ENCODE data around the gene HIPK4.

The HIPK4 gene

GRCh38 chr19:40389404-40390083 is 437 bp downstream of the HIPK4 start:
- H4K20me1 ChIP-seq: peaks cover 0 to 3% (median 0%) of the 10 kb centered on the region in 11 experiments; a peak in 1 of 22 replicates
- TF ChIP-seq Cebpa-rat (IDR thresholded peaks at IDR 0.05): no peak
- no peak overlapping the region for H3K27ac ChIP-seq
- H3K36me3 ChIP-seq: no peaks in the 10 kb centered on the region
- H3K4me1 ChIP-seq: peaks cover 0 to 16% (median 4%) of the 10 kb centered on the region in 10 experiments; a peak in 7 of 20 replicates
- no peaks in the 10 kb centered on the region for H3K9me3 ChIP-seq (replicated peaks in 1 of 11)
- no peak overlapping the region for H3K4me3 ChIP-seq
- no peaks in the 10 kb centered on the region for H3K27me3 ChIP-seq
- no peak overlapping the region for H3K9ac ChIP-seq
- no peak overlapping the region for H3K4me2 ChIP-seq

GRCh38 chr19:40388481-40388880 is 1.5 kb downstream of the HIPK4 start:
- Histone ChIP-seq H3K4me2 (no peak overlapping the region), H3K4me3 (no peak overlapping the region), H3K9me3 (replicated peaks in 1 of 11) (no peaks in the 10 kb centered on the region), H3K4me1 (peaks cover 0 to 16% (median 4%) of the 10 kb centered on the region in 10 experiments; a peak in 7 of 20 replicates), H3K36me3 (no peaks in the 10 kb centered on the region), H3K27me3 (no peaks in the 10 kb centered on the region), H4K20me1 (no peaks in the 10 kb centered on the region), H3K27ac (no peak overlapping the region), H3K9ac (no peak overlapping the region)
- TF ChIP-seq Cebpa-rat (IDR thresholded peaks at IDR 0.05): no peak

- Histone ChIP-seq H3K27me3 (no peaks in the 10 kb centered on the region), H3K27ac (no peak overlapping the region), H3K36me3 (no peaks in the 10 kb centered on the region), H3K9ac (no peak overlapping the region), H3K4me3 (no peak overlapping the region), H4K20me1 (no peaks in the 10 kb centered on the region), H3K4me1 (peaks cover 0 to 10% (median 2%) of the 10 kb centered on the region in 10 experiments; a peak in 7 of 20 replicates), H3K4me2 (no peak overlapping the region), H3K9me3 (replicated peaks in 1 of 11) (no peaks in the 10 kb centered on the region)
- no peak for TF ChIP-seq Cebpa-rat (IDR thresholded peaks at IDR 0.05)
Measured at GRCh38 chr19:40387155-40387554, 2.8 kb downstream of the HIPK4 start.

GRCh38 chr19:40383668-40384248 is 6.2 kb downstream of the HIPK4 start:
- Histone ChIP-seq H3K9ac (no peak overlapping the region), H3K27ac (no peak overlapping the region), H4K20me1 (peaks cover 0 to 21% (median 0%) of the 10 kb centered on the region in 11 experiments; a peak in 5 of 22 replicates), H3K9me3 (replicated peaks in 1 of 11) (no peaks in the 10 kb centered on the region), H3K4me1 (peaks cover 0 to 8% (median 0%) of the 10 kb centered on the region in 10 experiments; a peak in 3 of 20 replicates), H3K27me3 (no peaks in the 10 kb centered on the region), H3K4me3 (no peak overlapping the region), H3K36me3 (peaks cover 0 to 24% (median 0%) of the 10 kb centered on the region in 11 experiments; a peak in 6 of 22 replicates), H3K4me2 (no peak overlapping the region)
- TF ChIP-seq Cebpa-rat (IDR thresholded peaks at IDR 0.05): no peak

DNA sequence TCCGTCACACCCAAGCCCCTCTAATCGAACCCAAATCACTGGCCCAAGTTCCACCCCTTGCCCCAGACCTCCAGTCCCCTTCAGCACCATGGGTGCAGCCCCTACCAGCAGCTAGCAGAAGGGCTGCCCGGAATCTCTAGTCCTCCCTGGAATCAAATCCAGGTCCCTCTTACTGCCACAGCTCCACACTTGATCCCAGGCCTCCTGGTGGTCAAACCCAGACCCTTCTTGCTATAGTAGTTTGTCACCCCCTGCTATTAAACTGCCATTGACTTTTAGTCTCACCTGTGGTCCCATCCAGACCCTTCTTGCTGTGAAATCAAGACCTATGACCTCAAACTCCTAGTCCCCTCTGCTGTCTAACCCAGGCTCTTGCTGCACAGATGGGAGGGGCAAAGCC is 8.7 kb downstream of the HIPK4 start:
- H3K4me1 ChIP-seq: peaks cover 0 to 6% (median 0%) of the 10 kb centered on the region in 10 experiments; a peak in 8 of 20 replicates
- no peak overlapping the region for H3K4me3 ChIP-seq
- TF ChIP-seq Cebpa-rat (IDR thresholded peaks at IDR 0.05): no peak
- peaks cover 0 to 31% (median 0%) of the 10 kb centered on the region in 11 experiments; a peak in 5 of 22 replicates for H4K20me1 ChIP-seq
- H3K9ac ChIP-seq: no peak overlapping the region
- no peaks in the 10 kb centered on the region for H3K9me3 ChIP-seq (replicated peaks in 1 of 11)
- no peak overlapping the region for H3K27ac ChIP-seq
- peaks cover 0 to 42% (median 3%) of the 10 kb centered on the region in 11 experiments; a peak in 9 of 22 replicates for H3K36me3 ChIP-seq
- H3K4me2 ChIP-seq: no peak overlapping the region
- no peaks in the 10 kb centered on the region for H3K27me3 ChIP-seq

- no peak for TF ChIP-seq Cebpa-rat (IDR thresholded peaks at IDR 0.05)
- Histone ChIP-seq H3K9ac (no peak overlapping the region), H3K36me3 (peaks cover 0 to 43% (median 3%) of the 10 kb centered on the region in 11 experiments; a peak in 9 of 22 replicates)
Measured at GRCh38 chr19:40380199-40381037, 9.6 kb downstream of the HIPK4 start.

DNA sequence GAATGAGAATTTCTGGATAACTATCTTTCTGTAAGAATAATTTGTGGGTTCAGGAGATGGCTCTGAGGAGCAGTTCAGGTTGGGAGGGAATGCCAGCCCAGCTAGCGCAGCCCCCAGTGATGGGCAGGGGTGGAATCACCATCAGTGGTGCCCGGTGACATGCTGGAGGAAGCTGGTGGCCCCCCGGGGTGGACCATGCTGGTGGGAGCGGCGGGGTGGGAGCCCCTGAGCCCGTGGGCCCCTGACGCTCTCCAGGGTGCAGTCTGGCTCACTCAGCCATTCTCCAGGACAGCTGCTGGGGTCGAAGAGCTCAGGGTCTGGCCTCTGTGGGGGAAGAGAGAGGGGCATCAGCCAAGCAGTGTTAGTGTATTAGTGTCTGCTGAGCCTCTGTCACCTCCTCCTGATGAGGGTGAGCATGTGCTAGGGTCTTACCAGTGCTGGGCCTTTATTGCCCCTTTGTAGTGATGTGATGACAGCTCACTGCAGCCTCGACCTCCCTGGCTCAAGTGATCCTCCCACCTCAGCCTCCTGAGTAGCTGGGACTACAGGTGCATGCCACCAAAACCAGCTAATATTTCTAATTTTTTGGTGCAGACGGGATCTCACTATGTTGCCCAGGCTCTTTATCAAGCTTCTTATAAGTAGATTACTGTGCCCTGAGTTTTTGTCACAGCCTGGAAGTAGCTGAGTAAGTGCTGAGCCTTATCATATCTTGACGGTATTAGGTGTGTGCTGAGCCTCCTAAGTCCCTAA is 10.4 kb downstream of the HIPK4 start:
- peaks cover 0 to 31% (median 0%) of the 10 kb centered on the region in 11 experiments; a peak in 5 of 22 replicates for H4K20me1 ChIP-seq
- peaks cover 0 to 12% (median 5%) of the 10 kb centered on the region in 10 experiments; a peak in 10 of 20 replicates for H3K4me1 ChIP-seq
- no peak for TF ChIP-seq Cebpa-rat (IDR thresholded peaks at IDR 0.05)
- no peaks in the 10 kb centered on the region for H3K27me3 ChIP-seq
- no peak overlapping the region for H3K27ac ChIP-seq
- no peak overlapping the region for H3K4me2 ChIP-seq
- H3K9ac ChIP-seq: no peak overlapping the region
- H3K36me3 ChIP-seq: peaks cover 0 to 49% (median 3%) of the 10 kb centered on the region in 11 experiments; a peak in 10 of 22 replicates
- H3K4me3 ChIP-seq: no peak overlapping the region
- no peaks in the 10 kb centered on the region for H3K9me3 ChIP-seq (replicated peaks in 1 of 11)

More at GRCh38 chr19:40380199-40381037, 9.6 kb downstream of the HIPK4 start:
- Histone ChIP-seq H3K4me3 (no peak overlapping the region), H4K20me1 (peaks cover 0 to 31% (median 0%) of the 10 kb centered on the region in 11 experiments; a peak in 5 of 22 replicates), H3K4me1 (peaks cover 0 to 11% (median 0%) of the 10 kb centered on the region in 10 experiments; a peak in 8 of 20 replicates), H3K27ac (no peak overlapping the region), H3K4me2 (no peak overlapping the region), H3K27me3 (no peaks in the 10 kb centered on the region), H3K9me3 (replicated peaks in 1 of 11) (no peaks in the 10 kb centered on the region)

DNA sequence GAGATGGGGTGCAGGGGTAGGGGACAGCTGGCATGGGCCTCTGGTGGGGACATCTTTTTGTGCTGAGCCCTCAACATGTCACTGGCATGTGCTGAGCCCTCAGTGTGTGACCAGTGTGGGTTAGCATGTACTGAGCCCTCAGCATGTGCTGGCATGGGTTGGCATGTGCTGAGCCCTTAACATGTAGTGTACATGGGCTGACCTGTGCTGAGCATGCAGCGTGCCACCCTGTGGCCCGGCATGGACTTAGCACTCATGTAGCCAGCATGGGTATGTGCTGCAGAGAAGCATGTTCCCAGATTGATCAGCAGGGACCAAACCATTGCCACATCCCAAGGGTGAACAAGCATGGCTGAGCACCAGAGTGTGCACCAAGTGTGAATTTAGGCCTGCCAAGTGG is 11.5 kb downstream of the HIPK4 start:
- no peak for TF ChIP-seq Cebpa-rat (IDR thresholded peaks at IDR 0.05)
- Histone ChIP-seq H4K20me1 (peaks cover 0 to 31% (median 0%) of the 10 kb centered on the region in 11 experiments; a peak in 6 of 22 replicates), H3K4me3 (no peak overlapping the region), H3K27ac (no peak overlapping the region), H3K9ac (no peak overlapping the region), H3K4me1 (peaks cover 0 to 15% (median 7%) of the 10 kb centered on the region in 10 experiments; a peak in 10 of 20 replicates), H3K9me3 (replicated peaks in 1 of 11) (no peaks in the 10 kb centered on the region), H3K27me3 (no peaks in the 10 kb centered on the region), H3K4me2 (no peak overlapping the region), H3K36me3 (peaks cover 0 to 60% (median 7%) of the 10 kb centered on the region in 11 experiments; a peak in 12 of 22 replicates)

Data from BLaER1 treated with 17β-estradiol and CSF1 and Interleukin-3, amounts not matched to agents 10 nM and 100 nM (cell line).